ENCODE results near the gene EDARADD.

Gene EDARADD

DNA sequence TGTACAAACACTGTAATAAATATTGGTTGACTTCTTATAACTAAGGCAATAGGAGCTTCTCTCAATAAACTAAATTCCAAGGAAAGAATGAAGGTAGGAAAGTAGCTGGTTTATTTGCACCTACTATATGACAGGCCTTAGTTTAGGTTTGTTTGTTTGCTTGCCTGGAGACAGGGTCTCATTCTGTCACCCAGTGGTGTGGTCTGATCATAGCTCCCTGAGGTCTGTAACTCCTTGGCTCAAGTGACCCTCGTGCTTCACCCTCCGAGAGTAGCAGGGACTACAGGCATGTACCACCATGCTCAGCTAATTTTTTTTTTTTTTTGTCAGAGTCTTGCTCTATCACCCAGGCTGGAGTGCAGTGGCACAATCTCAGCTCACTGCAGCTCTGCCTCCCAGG, 1.9 kb upstream of the EDARADD start:
- DNase-seq (ENCODE audit: extremely low read depth in 1 of 2, low read depth in 1 of 2): no peak

DNA sequence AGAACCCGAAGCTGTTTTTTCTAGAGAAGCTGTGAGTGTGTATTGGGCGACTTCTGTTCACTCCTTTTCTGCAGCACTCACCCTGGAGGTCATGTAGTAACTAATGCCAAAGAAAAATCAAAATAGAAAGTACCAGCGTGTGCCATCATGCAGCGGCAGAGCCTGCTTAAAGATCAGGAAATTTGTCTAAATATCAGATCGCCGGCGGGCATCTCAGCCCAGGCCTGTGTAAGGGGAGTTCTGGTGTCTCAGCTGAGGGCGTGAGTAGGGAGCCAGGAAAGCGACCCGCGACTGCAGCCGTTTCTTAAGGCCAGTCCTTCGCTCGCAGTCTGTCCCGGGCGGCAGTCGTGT, 768 bp downstream of the EDARADD start:
- DNase-seq (ENCODE audit: extremely low read depth in 1 of 2, low read depth in 1 of 2): no peak

DNA sequence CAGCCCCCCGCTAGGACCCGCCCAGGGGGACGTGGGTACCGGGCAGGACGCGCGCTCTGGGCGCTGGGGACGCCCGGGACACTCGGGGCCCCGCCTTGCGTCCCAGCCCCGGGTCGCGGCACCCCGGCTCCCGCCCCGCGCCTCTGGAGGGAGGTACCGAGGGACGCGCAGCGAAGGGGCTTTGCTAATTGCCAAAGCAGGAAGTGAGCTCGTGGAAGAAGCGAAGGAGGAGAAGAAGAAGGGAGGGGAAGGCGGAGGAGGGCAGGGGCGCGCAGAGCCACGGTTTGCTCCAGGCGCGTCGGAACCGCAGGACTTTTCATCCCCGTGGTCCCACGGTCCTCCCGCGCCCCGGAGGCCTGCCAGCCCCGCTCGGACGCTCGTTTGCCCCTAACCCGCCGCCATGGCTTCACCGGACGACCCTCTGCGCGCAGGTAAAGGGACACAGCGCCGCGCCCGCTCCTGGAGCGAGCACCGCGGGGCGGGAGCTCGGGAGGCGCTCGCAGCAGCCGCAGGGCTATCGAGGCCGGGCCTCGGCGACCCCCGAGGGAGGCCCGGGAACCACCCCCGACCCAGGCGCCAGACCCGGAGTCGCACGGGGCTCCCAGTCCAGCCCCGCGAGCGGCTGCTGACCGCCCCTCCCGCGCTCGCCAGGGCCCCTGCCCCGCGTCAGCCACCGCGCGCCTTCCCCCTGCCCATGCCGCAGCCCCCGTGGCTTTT, 1.3 kb downstream of the EDARADD start:
- peak in 1 of 2 donors; percentile 41 for DNase-seq (ENCODE audit: extremely low read depth in 1 of 2, low read depth in 1 of 2)

DNA sequence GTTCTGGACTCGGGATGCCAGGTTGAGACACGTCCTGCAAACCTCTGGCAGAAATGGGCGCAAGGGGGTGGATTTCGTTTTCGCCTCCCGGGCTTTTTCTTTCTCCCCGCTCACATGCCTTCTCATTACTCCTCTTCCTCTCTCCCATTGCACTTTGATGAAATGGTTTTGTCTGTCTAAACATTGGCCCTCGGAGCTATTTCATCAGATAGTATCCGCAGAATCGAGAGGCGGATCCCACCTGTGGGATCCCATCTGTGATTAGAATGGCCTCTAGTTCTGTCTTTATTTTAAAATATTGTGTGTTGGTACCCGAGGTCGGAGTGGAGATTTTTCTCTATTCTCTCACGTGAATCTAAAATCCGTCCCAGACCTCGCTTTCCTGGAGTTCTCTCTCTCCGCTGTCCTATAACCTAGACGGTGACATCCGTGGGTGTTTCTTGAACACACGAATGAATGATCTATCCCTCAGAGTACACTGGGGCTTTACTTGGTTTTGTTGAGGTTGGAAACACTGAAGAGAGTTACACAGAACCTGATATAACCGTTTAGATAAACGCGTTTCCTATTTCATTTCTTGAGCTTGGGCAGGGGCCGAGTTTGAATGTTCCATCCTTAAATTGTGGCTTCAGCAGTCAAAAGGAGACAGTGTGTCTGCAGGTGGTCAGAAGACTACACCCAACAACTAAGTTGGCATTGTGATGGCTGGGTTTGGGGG, 2.0 kb downstream of the EDARADD start:
- no peak for DNase-seq (ENCODE audit: extremely low read depth in 1 of 2, low read depth in 1 of 2)

DNA sequence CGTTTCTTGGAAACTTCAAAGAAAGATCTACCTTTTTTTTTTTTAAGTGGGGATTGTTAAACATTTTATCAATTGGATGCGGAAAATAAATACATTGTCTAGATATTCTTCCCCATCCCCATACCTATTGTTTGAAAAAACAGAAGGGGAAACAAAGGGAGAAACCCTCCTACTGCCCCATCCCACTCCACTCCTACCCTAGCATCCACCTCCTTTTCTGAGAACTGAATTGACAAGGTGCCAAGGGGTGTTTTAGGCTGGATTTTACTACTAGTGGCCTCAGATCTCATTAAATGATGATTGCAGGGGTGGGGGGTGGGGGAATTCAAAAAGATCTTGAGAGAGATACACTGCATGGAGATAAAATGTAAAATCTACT, 2.6 kb downstream of the EDARADD start:
- DNase-seq (ENCODE audit: extremely low read depth in 1 of 2, low read depth in 1 of 2): no peak

DNA sequence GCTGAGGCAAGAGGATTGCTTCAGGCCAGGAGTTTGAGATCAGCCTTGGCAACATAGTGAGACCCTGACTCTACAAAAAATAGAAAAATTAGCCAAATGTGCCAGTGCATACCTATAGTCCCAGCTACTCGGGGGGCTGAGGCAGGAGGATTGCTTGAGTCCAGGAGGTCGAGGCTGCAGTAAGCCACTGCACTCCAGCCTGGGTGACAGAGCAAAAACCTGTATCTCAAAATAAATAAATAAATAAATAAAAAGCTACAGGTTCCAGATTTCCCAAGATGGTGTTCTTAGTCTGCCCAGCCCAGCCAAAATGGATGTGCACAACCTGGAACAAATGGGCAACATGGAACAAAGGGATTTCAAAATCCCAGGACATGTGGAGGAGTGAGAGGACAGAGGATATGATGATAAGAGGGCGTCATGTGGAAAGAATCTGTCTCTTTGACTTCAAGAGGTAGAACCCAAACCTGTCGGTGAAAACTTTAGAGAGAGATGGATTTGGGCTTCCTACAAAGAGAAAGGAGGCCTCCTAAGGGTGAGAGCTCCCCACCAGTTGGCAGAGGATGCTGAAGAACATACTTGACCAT, 3.2 kb downstream of the EDARADD start:
- DNase-seq (ENCODE audit: extremely low read depth in 1 of 2, low read depth in 1 of 2): no peak

DNA sequence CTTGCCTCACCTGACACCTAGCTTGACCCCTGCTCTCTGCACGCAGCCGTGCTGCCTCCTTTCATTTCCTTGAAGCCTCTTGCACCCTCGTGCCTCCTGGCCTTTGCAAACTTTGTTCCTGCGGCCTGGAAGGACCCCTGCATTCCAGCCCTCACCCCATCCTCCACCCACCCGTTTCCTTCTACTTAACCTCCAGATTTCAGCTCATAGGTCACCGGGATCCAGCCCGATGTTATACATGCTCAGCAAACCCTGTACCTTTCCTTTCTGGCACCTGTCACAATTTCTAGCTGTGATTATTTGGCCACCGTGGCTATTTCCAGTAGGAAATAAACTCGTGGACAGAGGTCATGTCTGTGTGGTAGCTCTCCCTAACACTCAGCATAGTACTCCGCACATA, 4.5 kb downstream of the EDARADD start:
- no peak for DNase-seq (ENCODE audit: extremely low read depth in 1 of 2, low read depth in 1 of 2)

DNA sequence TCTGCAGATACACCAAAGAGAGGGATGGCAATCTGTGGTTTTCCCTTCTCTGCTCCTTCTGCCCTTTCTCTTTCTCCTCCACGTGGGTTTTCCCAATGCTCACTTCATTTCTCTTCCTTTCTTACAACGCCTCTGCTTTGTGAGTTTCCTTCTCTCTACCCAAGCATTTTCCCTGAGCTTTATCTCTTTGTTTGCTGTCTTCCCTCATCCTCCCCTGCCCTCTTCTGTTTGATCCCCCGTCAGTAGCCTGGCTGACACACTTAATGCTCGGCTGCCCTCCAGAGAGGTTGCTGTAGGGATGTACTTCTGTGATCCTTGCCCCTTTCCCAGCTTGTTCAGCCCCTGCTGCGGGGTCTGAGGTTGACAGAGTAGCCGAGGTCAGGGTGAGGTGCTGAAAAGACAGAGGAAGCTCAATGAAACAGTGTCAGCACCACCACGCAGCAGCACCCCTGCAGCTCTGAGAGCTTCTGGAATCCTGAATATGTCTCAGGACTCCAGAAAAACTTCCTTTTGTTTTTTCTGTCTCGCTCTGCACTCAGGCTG, 6.0 kb downstream of the EDARADD start:
- no peak for DNase-seq (ENCODE audit: extremely low read depth in 1 of 2, low read depth in 1 of 2)

DNA sequence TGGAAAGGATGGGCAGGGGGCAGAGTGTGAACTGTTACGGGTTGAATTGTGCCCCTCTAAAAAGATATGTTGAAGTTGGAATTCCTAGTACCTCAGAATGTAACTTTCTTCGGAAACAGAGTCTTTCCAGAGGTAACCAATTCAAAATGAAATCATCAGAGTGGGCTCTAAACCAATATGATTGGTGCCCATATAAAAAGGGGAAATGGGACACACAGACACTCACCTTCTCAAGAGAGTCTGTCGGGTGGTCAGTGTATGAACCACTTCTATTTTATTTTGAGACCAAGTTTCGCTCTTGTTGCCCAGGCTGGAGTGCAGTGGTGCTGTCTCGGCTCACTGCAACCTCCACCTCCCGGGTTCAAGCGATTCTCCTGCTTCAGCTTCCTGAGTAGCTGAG, 7.6 kb downstream of the EDARADD start:
- no peak for DNase-seq (ENCODE audit: extremely low read depth in 1 of 2, low read depth in 1 of 2)

DNA sequence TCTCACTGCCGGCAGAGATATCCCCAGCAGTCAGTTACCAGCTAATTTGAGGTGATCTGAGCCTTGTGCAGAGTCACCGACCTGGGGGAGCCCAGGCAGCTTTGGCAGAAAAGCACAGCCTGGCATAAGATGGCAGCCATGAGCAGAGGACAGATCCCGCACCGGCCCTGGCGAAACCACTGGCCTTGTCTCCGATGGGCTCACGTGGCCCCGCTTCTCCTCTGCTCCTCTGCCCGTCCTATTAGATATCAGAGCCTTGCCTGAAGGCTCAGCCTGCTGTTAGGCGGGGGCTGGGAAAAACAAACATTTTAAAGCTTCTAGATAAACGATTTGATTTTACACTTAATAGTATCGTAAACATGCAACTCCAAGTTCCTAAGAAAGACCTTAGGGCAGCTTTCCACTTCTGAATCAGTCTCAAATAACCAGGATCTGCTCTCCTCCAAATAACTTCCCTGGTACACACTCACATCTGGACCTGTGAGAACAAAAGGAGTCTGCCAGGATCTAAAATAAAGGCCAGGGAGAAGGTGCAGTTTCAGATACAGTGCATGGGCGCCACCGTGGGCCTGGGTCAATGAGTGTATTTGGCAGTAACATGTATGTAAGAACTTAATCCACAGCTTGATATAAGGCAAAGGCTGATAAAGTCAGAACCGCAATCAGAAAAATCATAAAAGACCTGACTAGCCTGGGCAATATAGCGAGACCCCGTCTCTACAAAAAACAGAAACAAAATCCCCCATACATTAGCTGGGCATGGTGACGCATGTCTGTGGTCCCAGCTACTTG, 10.0 kb downstream of the EDARADD start:
- DNase-seq (ENCODE audit: extremely low read depth in 1 of 2, low read depth in 1 of 2): no peak

DNA sequence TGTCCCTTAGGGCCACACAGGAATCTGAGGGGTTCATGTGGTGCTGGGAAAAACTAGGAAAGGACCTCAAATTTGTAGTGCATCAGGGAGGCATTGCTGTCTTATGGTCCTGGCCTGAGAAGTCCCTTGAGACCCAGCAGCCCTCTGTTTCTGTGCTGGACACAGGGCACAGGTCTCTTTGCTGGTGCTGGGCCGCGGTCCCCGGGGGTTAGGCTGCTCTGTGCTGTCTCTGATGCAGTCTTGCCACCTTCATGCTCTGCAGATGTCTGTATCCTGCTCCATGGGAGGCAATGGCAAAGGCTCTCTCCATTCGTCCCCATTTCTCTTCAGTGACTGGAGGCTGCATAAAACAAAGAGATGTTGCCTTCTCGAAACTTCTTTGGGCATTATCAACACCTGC, 13.0 kb downstream of the EDARADD start:
- no peak for DNase-seq (ENCODE audit: extremely low read depth in 1 of 2, low read depth in 1 of 2)

DNA sequence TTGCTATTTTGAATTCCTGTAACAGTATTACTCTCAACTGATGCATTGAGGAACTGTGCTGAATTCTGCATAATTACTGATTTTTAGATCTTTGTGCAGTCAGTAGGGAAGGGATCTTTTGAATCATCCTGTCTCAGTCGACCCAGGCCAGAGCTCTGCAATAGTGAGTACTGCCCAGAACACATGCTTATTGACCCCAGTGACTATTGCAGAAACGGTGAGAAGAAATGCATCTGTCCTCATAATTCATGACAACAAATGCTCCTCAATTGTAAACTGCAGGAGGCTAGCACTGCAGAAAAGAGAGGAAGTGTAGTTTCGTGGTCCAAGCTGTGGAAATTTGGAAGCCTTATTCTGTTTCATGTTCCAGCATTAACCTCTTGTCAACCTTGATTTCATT, 19.6 kb downstream of the EDARADD start:
- DNase-seq (ENCODE audit: extremely low read depth in 1 of 2, low read depth in 1 of 2): no peak

DNA sequence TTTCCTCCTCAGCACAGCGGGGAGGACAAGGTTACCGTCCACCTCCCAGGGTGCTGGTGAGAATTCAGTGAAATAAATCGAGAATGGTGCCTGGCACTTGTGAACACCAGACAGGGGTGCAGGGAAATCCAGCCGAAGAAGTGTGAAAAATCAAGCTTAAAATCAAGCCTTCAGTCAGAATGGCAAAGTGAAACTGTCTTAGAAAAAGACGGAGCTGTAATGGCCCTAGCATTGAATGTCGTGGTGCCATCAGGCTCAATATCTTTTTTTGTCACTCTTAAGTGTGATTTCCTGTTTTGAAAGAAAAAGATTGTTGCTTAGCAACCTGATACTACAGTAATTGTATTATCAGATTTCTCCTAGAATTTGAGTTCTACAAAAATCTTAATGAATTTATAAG, 22.1 kb downstream of the EDARADD start:
- DNase-seq (ENCODE audit: extremely low read depth in 1 of 2, low read depth in 1 of 2): no peak

DNA sequence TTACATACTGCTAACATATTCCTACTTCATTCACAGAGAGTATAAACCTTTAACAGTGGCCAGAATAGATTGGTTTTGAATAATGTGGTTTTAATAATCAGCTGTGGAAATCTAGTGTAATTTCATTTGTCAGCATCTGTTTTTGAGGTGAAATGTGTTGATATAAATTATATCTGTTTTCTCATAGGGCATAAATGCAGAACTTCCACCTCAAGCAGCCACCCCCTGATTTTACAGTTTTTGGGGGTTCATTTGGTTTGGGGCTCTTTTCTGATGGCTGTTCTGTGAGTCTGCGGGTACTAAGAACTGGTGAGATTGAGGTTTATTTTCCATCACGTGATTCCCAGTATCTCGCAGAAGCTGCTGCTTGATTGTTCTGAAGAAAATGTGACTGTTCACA, 23.2 kb downstream of the EDARADD start:
- DNase-seq (ENCODE audit: extremely low read depth in 1 of 2, low read depth in 1 of 2): no peak

DNA sequence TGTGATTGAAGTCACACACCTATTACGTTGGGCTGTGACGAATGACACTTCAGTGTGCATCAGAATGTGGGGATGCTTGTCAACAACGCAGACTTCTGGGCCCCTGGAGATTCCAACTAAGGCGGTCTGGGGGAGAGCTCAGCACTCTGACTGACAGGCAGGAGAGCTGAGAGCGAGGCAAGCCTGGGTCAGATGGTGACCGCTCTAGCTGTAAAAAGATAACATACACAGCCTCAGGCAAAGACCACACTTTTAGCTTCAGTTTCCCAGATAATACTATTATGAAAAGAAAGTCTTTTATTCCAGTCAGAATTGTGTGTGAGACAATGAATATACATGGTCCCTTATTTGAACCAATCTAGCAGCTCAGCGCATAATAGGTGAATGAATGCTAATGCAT, 25.4 kb downstream of the EDARADD start:
- no peak for DNase-seq (ENCODE audit: extremely low read depth in 1 of 2, low read depth in 1 of 2)

DNA sequence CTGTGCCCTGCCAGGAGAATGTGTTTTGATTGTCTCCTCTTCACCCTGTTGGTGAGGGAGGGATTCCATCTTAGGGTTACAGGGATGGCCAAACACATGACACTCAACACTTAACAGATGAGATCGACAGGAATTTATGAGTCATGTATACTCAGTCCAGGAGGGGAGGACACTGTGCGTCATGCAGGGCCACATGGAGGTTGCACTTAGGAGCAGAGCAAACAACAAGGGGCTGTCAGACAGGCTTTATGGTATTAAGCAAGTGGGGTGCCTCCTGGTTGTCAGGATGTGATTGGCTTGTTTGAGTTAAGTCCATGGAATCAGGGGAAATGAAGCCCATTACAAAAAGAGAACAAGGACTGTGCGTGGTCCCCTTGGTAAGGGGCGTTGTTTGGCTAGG, 26.9 kb downstream of the EDARADD start:
- DNase-seq (ENCODE audit: extremely low read depth in 1 of 2, low read depth in 1 of 2): no peak

DNA sequence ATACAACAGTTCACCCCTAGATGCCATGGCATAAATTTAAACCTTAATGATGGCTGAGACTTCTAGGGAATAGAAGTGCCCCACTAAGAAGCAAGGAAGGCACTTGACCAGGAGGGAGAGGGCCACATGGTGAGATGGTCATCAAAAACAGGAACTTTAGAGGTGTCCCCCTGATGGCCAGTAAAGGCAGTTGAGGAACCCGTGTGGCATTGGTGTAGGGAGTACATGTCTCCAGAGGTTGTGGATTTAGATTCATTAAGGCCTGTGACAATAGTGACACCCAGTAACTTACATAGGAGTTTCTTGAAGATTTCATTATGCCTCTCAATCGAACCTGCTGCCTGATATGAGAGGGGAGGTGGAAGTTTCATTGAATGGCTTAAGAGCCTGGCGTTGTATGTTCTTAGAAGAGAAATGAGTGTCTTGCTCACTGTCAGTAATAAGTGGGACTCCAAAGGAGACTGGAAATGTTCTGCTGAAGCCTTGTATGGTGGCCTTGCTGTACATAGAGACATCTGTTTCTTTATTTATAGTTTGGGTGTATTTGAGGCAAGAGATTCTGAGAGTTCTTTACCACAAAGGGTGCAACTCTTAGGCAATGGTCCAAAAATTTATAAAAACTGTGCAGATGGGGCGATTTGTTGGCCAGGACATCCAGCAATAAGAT, 27.9 kb downstream of the EDARADD start:
- DNase-seq (ENCODE audit: extremely low read depth in 1 of 2, low read depth in 1 of 2): no peak

DNA sequence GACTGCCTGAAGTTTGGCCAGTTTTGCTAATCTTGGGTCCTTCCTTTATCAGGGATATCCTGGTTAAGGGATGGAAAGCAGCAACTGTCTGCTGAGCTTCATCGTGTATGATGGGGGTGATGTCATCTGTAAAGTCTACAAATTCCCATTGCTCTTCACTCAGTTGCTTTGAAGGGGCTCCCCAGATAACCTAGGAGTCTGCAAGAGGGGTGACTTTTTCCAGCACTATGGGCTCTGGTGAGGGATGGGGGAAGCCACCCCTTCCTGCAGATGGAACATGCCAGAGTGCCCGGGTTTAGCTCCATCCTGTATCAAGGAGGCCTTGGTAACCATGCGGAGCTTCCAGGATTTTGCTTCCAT, 28.4 kb downstream of the EDARADD start:
- DNase-seq (ENCODE audit: extremely low read depth in 1 of 2, low read depth in 1 of 2): no peak

DNA sequence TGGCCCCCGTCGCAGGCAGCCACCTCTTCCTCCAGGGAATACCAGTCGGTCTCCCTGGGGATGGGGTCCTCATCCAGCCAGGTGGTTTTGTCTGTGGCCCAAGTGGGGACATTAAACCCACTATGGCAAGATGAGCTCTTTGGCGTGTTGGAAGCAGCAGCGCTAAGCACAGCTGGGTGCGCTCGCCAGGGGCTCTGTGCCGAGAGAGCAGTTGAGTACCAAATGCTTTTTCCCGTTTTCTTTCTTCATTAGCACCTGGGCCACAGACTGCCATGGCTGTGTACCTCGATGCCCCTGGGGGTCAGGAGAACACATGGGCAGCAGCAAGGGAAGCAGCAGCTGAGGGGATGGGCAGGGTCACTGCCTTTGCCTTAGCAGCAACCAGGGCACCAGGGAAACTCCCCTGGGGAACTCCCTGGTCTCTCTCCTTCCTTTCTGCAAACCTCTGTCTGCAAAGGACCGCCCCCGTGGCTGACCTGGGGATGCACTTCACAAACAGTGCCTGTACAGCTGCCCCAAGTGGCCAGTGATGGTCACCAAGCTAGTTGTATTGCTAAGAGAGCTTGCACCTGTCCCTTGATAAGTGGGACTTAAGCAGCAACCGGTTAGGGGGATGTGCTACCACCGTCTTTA, 31.1 kb downstream of the EDARADD start:
- no peak for DNase-seq (ENCODE audit: extremely low read depth in 1 of 2, low read depth in 1 of 2)

DNA sequence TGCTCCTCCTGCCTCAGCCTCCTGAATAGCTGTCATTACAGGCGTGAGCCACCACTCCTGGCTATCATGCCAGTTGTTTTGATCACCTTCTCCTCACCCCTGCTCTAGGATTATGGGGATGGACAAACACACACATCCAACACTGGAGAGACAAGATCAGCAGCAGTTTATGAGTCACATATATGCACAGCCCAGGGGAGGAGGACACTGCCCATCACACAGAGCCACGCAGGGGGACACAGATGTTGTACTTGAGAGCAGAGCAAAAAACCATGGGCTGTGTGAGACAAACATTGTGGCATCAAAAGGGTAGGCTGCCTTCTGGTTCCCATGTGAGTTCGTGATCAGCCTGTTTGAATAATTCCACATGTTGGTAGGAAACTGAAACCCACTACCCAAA, 32.1 kb downstream of the EDARADD start:
- DNase-seq (ENCODE audit: extremely low read depth in 1 of 2, low read depth in 1 of 2): no peak
